Fibroblast of mammary gland (primary cell): Measurements from ENCODE around the gene MFAP3L.
"Not testable (repeated sequence)": the region's sequence is repeated elsewhere in the genome, so short reads cannot be mapped to it uniquely, and the experiment has no call there.

ENCODE experiments used
- DNase-seq: peaks from one replicate; pipeline ENCODE4 v3.0.0-alpha.2; 2010; ENCODE audit warnings: low read depth
- H3K4me3 ChIP-seq: 2 replicates; pipeline ENCODE4 v1.5.1; 2011; ENCODE audit warnings: low read depth, mild to moderate bottlenecking, low read length, moderate library complexity; ENCODE audit not compliant: control insufficient read depth
- TF ChIP-seq, protein P1 (sequence below): conservative IDR thresholded peaks from 2 replicates; pipeline ENCODE4 v1.5.1; 2011; ENCODE audit warnings: low read depth, low read length, inconsistent platforms; ENCODE audit not compliant: control insufficient read depth, insufficient read depth

The MFAP3L gene

DNA sequence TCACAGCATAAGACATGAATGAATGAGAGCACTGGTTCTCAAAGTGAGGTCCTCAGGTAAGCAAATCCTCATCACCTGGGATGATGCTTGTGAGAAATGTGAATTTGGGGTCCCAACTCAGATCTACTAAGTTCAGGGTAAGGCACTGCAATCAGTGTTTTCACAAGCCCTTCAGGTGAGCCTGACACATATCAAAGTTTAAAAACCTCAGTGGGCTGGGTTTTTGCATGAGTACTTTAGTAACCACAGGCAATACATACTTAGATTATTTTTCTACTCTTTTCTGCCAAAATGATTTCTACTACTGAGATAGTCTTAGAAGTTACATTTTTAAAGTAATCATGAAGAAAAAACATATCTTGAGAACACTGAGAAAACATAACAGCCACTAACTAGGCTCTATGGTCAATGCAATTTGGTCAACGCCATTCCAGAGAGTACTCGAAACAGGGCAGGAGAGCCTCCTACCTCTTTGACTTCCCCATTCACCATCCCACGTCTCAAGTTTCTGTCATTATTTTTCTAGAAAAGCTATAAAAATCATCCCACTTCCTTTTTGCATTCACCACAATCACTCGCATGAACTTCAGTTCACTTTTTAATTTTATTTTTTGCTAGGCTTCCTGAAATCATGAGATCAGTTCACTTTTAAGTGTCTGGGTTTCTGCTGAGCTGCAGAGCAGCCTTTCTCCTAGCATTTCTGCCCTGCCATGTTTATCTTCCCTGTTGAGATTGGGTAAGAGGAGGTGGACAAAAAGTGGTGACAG lies 73.8 kb downstream of the MFAP3L start:
- TF ChIP-seq, protein P1, sequence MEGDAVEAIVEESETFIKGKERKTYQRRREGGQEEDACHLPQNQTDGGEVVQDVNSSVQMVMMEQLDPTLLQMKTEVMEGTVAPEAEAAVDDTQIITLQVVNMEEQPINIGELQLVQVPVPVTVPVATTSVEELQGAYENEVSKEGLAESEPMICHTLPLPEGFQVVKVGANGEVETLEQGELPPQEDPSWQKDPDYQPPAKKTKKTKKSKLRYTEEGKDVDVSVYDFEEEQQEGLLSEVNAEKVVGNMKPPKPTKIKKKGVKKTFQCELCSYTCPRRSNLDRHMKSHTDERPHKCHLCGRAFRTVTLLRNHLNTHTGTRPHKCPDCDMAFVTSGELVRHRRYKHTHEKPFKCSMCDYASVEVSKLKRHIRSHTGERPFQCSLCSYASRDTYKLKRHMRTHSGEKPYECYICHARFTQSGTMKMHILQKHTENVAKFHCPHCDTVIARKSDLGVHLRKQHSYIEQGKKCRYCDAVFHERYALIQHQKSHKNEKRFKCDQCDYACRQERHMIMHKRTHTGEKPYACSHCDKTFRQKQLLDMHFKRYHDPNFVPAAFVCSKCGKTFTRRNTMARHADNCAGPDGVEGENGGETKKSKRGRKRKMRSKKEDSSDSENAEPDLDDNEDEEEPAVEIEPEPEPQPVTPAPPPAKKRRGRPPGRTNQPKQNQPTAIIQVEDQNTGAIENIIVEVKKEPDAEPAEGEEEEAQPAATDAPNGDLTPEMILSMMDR, result no peak
- no peak for DNase-seq
- H3K4me3 ChIP-seq, result no peak overlapping the region

DNA sequence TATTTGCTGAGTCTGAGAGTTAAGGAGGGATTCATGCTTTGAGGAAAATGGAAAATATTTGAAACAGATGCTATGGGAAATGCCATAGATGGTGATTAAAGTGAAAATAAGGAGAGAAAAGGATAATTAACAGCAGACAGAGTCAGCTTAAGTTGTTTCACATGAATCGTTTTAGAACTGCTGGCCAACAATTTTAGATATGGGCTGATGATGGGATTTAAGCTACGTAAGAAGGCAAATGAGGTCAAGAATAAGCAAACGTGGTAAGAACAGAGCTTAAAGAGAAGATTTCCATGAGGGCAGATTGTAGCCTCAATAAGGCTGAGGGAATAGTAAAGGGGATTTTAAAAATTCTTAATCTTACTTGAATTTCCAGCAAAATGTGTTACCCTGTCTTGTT lies 77.9 kb downstream of the MFAP3L start:
- TF ChIP-seq, protein P1, result no peak
- no peak for DNase-seq
- H3K4me3 ChIP-seq, result no peak overlapping the region

DNA sequence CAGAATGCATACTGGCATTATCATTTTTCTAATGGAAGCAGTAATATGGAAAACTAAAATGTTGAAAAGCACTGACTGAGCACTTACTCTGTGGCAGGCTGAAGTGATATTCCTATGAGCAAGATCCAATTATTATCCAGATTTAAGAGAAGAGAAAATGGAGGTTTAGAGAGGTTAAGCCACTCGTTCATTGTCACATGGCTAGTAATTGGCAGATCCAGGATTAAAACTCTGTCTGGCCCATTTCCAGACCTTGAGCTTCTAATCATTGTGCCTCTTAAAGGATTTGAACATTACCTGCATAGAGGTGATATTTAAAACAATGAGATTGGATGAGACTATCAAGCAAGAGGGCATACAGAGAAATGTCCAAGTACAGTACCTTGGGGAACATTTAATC lies 80.6 kb downstream of the MFAP3L start:
- no peak for DNase-seq
- H3K4me3 ChIP-seq, result no peak overlapping the region
- TF ChIP-seq, protein P1, result no peak

DNA sequence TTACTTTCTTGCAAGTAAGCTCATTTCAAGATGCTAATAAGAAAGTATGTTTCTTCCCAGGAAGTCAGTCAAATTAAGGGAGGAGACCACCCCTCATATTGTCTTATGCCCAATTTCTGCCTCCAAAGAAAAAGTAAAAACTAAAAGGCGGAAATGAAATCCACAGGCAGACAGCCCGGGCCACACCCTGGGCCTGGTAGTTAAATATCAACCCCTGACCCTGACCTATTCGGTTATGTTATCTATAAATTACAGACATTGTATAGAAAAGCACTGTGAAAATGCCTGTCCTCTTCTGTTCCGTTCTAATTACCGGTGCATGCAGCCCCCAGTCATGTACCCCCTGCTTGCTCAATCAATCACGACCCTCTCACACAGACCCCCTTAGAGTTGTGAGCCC lies 82.6 kb downstream of the MFAP3L start:
- DNase-seq, H3K4me3 ChIP-seq: not testable (repeated sequence)

DNA sequence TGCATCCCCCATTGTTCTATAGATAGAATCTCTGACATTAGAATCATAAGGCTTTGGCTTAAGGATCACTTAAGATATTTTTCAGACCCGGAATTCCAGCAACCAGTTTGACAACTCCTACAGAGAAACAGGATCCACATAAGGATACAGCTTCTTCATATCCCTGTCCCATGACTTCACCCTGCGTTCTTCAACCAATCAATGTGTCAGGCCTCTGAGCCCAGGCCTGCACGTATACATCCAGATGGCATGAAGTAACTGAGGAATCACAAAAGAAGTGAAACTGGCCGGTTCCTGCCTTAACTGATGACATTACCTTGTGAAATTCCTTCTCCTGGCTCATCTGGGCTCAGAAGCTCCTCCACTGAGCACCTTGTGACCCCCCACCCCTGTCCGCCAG lies 85.1 kb downstream of the MFAP3L start:
- TF ChIP-seq, protein P1, result no peak
- H3K4me3 ChIP-seq, result no peak overlapping the region
- no peak for DNase-seq

DNA sequence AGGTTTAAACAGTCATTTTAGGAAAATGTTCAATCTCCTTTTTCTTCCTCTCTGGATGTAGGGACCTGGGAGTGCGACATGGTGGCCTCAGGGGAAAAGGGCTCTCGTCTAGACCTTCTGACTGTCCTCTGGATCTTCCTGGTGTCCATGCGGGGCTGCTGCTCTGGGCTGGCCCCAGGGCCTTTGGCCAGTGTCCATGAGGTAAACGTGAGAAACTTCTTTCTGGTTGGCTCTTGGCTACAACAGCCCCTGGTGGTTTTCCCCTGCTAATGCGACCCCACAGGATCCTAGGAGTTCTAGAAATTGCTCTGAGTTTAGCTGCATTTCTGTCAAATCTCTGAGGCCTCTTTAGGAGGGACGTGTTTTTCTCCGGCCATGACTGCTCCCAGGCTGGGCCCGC lies 85.7 kb downstream of the MFAP3L start:
- H3K4me3 ChIP-seq, result no peak overlapping the region
- TF ChIP-seq, protein P1, result peak; percentile 2
- DNase-seq, result no peak
